ENCODE measurements around the gene SMARCD2.

SMARCD2 gene

DNA sequence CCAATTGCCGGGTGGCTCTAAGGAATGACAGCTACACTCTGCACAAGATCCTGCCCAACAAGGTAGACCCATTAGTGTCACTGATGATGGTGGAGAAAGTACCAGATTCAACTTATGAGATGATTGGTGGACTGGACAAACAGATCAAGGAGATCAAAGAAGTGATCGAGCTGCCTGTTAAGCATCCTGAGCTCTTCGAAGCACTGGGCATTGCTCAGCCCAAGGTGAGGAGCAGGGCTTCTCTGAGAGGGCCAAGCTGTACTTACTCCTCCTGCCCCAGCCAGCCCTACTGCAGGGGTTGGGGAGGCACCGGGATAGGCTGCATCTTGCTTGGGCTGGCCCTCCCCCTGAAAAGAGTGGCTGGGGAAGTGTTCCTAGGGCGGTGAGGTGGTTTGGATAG lies 12.2 kb downstream of the SMARCD2 start:
- no peak overlapping the region for H3K4me3 ChIP-seq (ENCODE audit: low read length)
- H2AFZ ChIP-seq (ENCODE audit: low read length) = no peak overlapping the region
- H3K27ac ChIP-seq (ENCODE audit: low read length) = no peak overlapping the region
- peaks cover 7% of the 10 kb centered on the region; the same call in 1 of the 2 replicates for H3K36me3 ChIP-seq (replicated peaks; ENCODE audit: insufficient read depth, low read length)
- H4K20me1 ChIP-seq (ENCODE audit: insufficient read depth, low read length) = no peaks in the 10 kb centered on the region
- H3K27me3 ChIP-seq (replicated peaks; ENCODE audit: insufficient read depth, low read length) = no peaks in the 10 kb centered on the region
- H3K9me2 ChIP-seq (replicated peaks; ENCODE audit: insufficient read depth, low read length) = no peaks in the 10 kb centered on the region
- no peak overlapping the region for H3K9ac ChIP-seq (ENCODE audit: low read length)
- no peak for DNase-seq
- H3K4me1 ChIP-seq (ENCODE audit: low read length) = peaks cover 18% of the 10 kb centered on the region
- peaks cover 9% of the 10 kb centered on the region; the same call in 1 of the 2 replicates for H3F3A ChIP-seq (ENCODE audit: insufficient read depth, low read length)
- TF ChIP-seq EZH2 (optimal IDR thresholded peaks at IDR 0.05; ENCODE audit: low read depth, low read length) (no peak), EZH2phosphoT487 (IDR thresholded peaks at IDR 0.05; ENCODE audit: low read length) (no peak)
- TF ChIP-seq, protein P1, sequence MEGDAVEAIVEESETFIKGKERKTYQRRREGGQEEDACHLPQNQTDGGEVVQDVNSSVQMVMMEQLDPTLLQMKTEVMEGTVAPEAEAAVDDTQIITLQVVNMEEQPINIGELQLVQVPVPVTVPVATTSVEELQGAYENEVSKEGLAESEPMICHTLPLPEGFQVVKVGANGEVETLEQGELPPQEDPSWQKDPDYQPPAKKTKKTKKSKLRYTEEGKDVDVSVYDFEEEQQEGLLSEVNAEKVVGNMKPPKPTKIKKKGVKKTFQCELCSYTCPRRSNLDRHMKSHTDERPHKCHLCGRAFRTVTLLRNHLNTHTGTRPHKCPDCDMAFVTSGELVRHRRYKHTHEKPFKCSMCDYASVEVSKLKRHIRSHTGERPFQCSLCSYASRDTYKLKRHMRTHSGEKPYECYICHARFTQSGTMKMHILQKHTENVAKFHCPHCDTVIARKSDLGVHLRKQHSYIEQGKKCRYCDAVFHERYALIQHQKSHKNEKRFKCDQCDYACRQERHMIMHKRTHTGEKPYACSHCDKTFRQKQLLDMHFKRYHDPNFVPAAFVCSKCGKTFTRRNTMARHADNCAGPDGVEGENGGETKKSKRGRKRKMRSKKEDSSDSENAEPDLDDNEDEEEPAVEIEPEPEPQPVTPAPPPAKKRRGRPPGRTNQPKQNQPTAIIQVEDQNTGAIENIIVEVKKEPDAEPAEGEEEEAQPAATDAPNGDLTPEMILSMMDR (IDR thresholded peaks at IDR 0.05; ENCODE audit: low read length) = no peak
- peaks cover 66% of the 10 kb centered on the region for H3K79me2 ChIP-seq (ENCODE audit: low read length)
- no peak overlapping the region for H3K4me2 ChIP-seq (ENCODE audit: low read depth, low read length)
- H3K9me3 ChIP-seq (replicated peaks; ENCODE audit: insufficient read depth, low read length) = no peaks in the 10 kb centered on the region

DNA sequence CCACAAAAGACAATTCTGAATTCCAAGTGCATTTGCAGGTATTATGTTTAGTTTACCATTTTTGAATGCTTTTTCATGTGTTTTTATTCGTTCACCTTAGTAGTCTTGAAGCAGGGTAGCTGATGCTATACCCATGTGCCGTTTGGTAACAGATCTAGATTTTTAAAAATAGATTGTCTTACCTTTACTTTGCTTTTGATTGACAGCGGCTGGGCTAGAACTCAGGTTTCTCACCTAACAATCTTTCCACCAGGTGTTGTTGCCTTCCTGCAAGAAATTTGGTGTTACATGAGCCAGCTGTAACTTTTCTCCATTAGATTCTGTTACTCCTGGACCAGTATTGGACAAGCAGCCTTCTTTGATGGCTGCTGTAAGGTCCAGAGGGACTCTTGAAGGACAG lies 13.5 kb downstream of the SMARCD2 start:
- Histone ChIP-seq H3K4me3 (ENCODE audit: low read length) (peak overlapping the region; percentile 88; the same call in 1 of the 2 replicates), H4K20me1 (ENCODE audit: insufficient read depth, low read length) (no peaks in the 10 kb centered on the region), H2AFZ (ENCODE audit: low read length) (no peak overlapping the region), H3K4me2 (ENCODE audit: low read depth, low read length) (peak overlapping the region; percentile 77), H3K36me3 (replicated peaks; ENCODE audit: insufficient read depth, low read length) (peaks cover 7% of the 10 kb centered on the region; the same call in 1 of the 2 replicates), H3K9me3 (replicated peaks; ENCODE audit: insufficient read depth, low read length) (no peaks in the 10 kb centered on the region), H3K9me2 (replicated peaks; ENCODE audit: insufficient read depth, low read length) (no peaks in the 10 kb centered on the region), H3F3A (ENCODE audit: insufficient read depth, low read length) (no peaks in the 10 kb centered on the region), H3K4me1 (ENCODE audit: low read length) (peaks cover 18% of the 10 kb centered on the region), H3K79me2 (ENCODE audit: low read length) (peaks cover 73% of the 10 kb centered on the region), H3K9ac (ENCODE audit: low read length) (no peak overlapping the region), H3K27ac (ENCODE audit: low read length) (no peak overlapping the region), H3K27me3 (replicated peaks; ENCODE audit: insufficient read depth, low read length) (no peaks in the 10 kb centered on the region)
- no peak for DNase-seq
- TF ChIP-seq EZH2 (optimal IDR thresholded peaks at IDR 0.05; ENCODE audit: low read depth, low read length) = no peak
- no peak for TF ChIP-seq EZH2phosphoT487 (IDR thresholded peaks at IDR 0.05; ENCODE audit: low read length)
- TF ChIP-seq, protein P1 (IDR thresholded peaks at IDR 0.05; ENCODE audit: low read length) = no peak

DNA sequence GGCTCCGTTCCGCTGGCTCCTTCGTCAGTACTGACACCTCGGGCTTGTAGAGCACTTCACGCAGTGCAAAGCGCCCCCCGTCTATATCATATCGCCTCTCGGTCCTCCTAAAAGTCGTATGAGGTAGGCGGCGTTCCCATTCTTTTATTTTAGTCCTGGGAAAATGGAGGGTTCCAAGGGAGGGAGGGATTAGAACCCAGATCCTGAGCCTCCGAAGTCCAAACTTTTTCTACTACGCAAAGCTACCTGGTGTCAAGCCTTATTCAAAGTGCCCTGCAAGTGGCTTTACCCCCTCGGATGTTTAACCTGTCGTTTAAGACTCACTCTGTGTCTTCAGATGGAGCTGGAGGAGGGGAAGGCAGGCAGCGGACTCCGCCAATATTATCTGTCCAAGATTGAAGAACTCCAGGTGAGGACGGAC lies 14.7 kb downstream of the SMARCD2 start:
- Histone ChIP-seq H3K4me1 (ENCODE audit: low read length) (peaks cover 18% of the 10 kb centered on the region), H3K4me2 (ENCODE audit: low read depth, low read length) (peak overlapping the region; percentile 77), H3F3A (ENCODE audit: insufficient read depth, low read length) (no peaks in the 10 kb centered on the region), H3K27me3 (replicated peaks; ENCODE audit: insufficient read depth, low read length) (no peaks in the 10 kb centered on the region), H4K20me1 (ENCODE audit: insufficient read depth, low read length) (no peaks in the 10 kb centered on the region), H2AFZ (ENCODE audit: low read length) (peak overlapping the region; percentile 34), H3K79me2 (ENCODE audit: low read length) (peaks cover 73% of the 10 kb centered on the region), H3K27ac (ENCODE audit: low read length) (peak overlapping the region; percentile 74; the same call in 1 of the 2 replicates), H3K9ac (ENCODE audit: low read length) (peak overlapping the region; percentile 83), H3K4me3 (ENCODE audit: low read length) (peak overlapping the region; percentile 88), H3K9me2 (replicated peaks; ENCODE audit: insufficient read depth, low read length) (no peaks in the 10 kb centered on the region), H3K9me3 (replicated peaks; ENCODE audit: insufficient read depth, low read length) (no peaks in the 10 kb centered on the region), H3K36me3 (replicated peaks; ENCODE audit: insufficient read depth, low read length) (peaks cover 7% of the 10 kb centered on the region; the same call in 1 of the 2 replicates)
- peak; percentile 14 for DNase-seq
- TF ChIP-seq EZH2 (optimal IDR thresholded peaks at IDR 0.05; ENCODE audit: low read depth, low read length) (no peak), EZH2phosphoT487 (IDR thresholded peaks at IDR 0.05; ENCODE audit: low read length) (no peak)
- TF ChIP-seq, protein P1 (IDR thresholded peaks at IDR 0.05; ENCODE audit: low read length) = no peak
